ENCODE measurements around the gene RBMS1.

DNA sequence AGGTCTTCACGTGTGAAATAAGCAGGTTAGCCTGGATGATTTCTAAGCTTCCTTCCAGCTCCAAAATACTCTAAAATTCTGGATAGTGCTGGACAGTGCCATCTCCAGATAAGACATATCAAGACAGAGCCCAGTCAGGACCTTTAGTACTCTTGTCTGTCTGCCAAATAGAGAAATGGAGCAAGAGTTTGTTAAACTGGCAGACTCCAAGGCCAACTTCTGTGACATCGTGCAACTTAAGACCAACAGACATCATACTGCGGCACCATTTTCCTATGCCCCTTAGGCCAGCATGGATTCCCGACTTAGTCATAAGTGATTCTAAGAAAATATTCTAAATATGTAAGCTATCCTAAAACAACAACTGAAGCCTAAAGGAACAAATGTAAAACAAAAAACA, 118.6 kb downstream of the RBMS1 start:
- TF ChIP-seq, protein P1, sequence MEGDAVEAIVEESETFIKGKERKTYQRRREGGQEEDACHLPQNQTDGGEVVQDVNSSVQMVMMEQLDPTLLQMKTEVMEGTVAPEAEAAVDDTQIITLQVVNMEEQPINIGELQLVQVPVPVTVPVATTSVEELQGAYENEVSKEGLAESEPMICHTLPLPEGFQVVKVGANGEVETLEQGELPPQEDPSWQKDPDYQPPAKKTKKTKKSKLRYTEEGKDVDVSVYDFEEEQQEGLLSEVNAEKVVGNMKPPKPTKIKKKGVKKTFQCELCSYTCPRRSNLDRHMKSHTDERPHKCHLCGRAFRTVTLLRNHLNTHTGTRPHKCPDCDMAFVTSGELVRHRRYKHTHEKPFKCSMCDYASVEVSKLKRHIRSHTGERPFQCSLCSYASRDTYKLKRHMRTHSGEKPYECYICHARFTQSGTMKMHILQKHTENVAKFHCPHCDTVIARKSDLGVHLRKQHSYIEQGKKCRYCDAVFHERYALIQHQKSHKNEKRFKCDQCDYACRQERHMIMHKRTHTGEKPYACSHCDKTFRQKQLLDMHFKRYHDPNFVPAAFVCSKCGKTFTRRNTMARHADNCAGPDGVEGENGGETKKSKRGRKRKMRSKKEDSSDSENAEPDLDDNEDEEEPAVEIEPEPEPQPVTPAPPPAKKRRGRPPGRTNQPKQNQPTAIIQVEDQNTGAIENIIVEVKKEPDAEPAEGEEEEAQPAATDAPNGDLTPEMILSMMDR (IDR thresholded peaks at IDR 0.05) = no peak
- no peak for TF ChIP-seq EZH2 (IDR thresholded peaks at IDR 0.05; ENCODE audit: borderline replicate concordance, insufficient read depth, low read depth, low read length, poor library complexity, severe bottlenecking)
